Gastrocnemius medialis (tissue), 4 donors: ENCODE measurements around the gene MAD2L1BP.

Source experiments
- CTCF ChIP-seq, 5 experiments: fragments of 450-650 bp in 3 of 5; fragments of 200-600 bp in 2 of 5; sonication (generic) in 2 of 5; IDR thresholded peaks in 4 of 5; conservative IDR thresholded peaks in 1 of 5; 1 replicate in 4 of 5; 2 replicates in 1 of 5; pipeline ENCODE4 v1.5.1; 2016 to 2019; ENCODE audit warnings: antibody characterized with exemption in 5 of 5, mild to moderate bottlenecking in 3 of 5, moderate library complexity in 3 of 5
- POLR2A ChIP-seq, 2 donors: fragments of 450-650 bp; IDR thresholded peaks; one replicate each; pipeline ENCODE4 v1.6.1; 2017; ENCODE audit warnings: antibody characterized with exemption in 2 of 2, mild to moderate bottlenecking in 2 of 2, moderate library complexity in 2 of 2

- TF ChIP-seq CTCF (IDR thresholded peaks at IDR 0.05 in 4 of 5, conservative IDR thresholded peaks at IDR 0.05 in 1 of 5), result no peak
- no peak for TF ChIP-seq POLR2A (IDR thresholded peaks at IDR 0.05)
These were observed 29.6 kb upstream of the MAD2L1BP start for GRCh38 chr6:43606019-43606418.
